GM23338 (cell line): ENCODE results near the gene CRYBG1. TPM values are rescaled to one million over a fixed set of nuclear protein-coding genes. Genes with fewer than 3 reads are reported as not detected.

Experiments used
- ATAC-seq: fragments of 200-7000 bp; cut with Tn5 transposase; 3 replicates; pipeline ENCODE4 v1.9.1; 2020
- DNase-seq: peaks from one replicate; pipeline ENCODE4 v3.0.0-alpha.2; 2015; ENCODE audit warnings: low spot score
- H2AFZ ChIP-seq: fragments of 200-600 bp; sonication (generic); 2 replicates; pipeline ENCODE4 v1.8.0; 2016; ENCODE audit warnings: antibody characterized with exemption, mild to moderate bottlenecking, moderate library complexity
- H3F3A ChIP-seq: fragments of 200-600 bp; sonication (generic); replicated peaks from 2 replicates; pipeline ENCODE4 v1.8.0; 2017; ENCODE audit warnings: antibody characterized with exemption, mixed run types, low read depth
- H3K27ac ChIP-seq: fragments of 200-600 bp; sonication (generic); 2 replicates; pipeline ENCODE4 v1.6.1; 2016; ENCODE audit warnings: low read depth
- H3K27me3 ChIP-seq: fragments of 200-600 bp; sonication (generic); 2 replicates; pipeline ENCODE4 v1.8.0; 2016; ENCODE audit warnings: mild to moderate bottlenecking, mixed run types, moderate library complexity; ENCODE audit not compliant: insufficient read depth
- H3K36me3 ChIP-seq: fragments of 200-600 bp; sonication (generic); 2 replicates; pipeline ENCODE4 v1.8.0; 2016; ENCODE audit warnings: mild to moderate bottlenecking; ENCODE audit not compliant: insufficient read depth
- H3K4me1 ChIP-seq: fragments of 200-600 bp; sonication (generic); 2 replicates; pipeline ENCODE4 v1.8.0; 2016; ENCODE audit warnings: mild to moderate bottlenecking, moderate library complexity; ENCODE audit not compliant: insufficient read depth
- H3K4me2 ChIP-seq: fragments of 200-600 bp; sonication (generic); 2 replicates; pipeline ENCODE4 v1.7.1; 2017; ENCODE audit warnings: mixed run types
- H3K4me3 ChIP-seq: fragments of 200-600 bp; sonication (generic); 2 replicates; pipeline ENCODE4 v1.6.1; 2016; ENCODE audit warnings: mixed run types
- H3K79me2 ChIP-seq: fragments of 200-600 bp; sonication (generic); replicated peaks from 2 replicates; pipeline ENCODE4 v1.8.0; 2017; ENCODE audit warnings: mild to moderate bottlenecking; ENCODE audit not compliant: insufficient read depth
- H3K9me2 ChIP-seq: fragments of 200-600 bp; sonication (generic); 2 replicates; pipeline ENCODE4 v1.8.0; 2017; ENCODE audit not compliant: insufficient read depth
- H4K20me1 ChIP-seq: fragments of 200-600 bp; sonication (generic); replicated peaks from 2 replicates; pipeline ENCODE4 v1.8.0; 2017; ENCODE audit warnings: mild to moderate bottlenecking; ENCODE audit not compliant: insufficient read depth
- H3K27ac Mint-ChIP-seq: 2 replicates; pipeline ENCODE4 v1.8.0; 2020; ENCODE audit warnings: inconsistent platforms, mild to moderate bottlenecking, moderate library complexity, mixed read lengths
- H3K27me3 Mint-ChIP-seq: 3 replicates; pipeline ENCODE4 v1.8.0; 2022; ENCODE audit warnings: low read depth, mild to moderate bottlenecking, moderate library complexity, mixed read lengths, inconsistent platforms; ENCODE audit not compliant: insufficient read depth, poor library complexity
- H3K36me3 Mint-ChIP-seq: 3 replicates; pipeline ENCODE4 v1.8.0; 2021; ENCODE audit warnings: low read depth, mild to moderate bottlenecking, inconsistent platforms, moderate library complexity, mixed read lengths
- H3K4me1 Mint-ChIP-seq: 3 replicates; pipeline ENCODE4 v1.8.0; 2020; ENCODE audit warnings: mild to moderate bottlenecking, inconsistent platforms, mixed read lengths
- H3K4me3 Mint-ChIP-seq: 3 replicates; pipeline ENCODE4 v1.8.0; 2021; ENCODE audit warnings: moderate library complexity, mild to moderate bottlenecking, inconsistent platforms, mixed read lengths
- H3K9me3 Mint-ChIP-seq: 3 replicates; pipeline ENCODE4 v1.8.0; 2020; ENCODE audit warnings: moderate library complexity, mild to moderate bottlenecking, inconsistent platforms, mixed read lengths
- CREB1 ChIP-seq: fragments of 250-450 bp; sonication (Bioruptor Pico); IDR thresholded peaks from 2 replicates; pipeline ENCODE4 v1.5.0; 2020; ENCODE audit warnings: low read depth, mild to moderate bottlenecking, moderate library complexity
- CTCF ChIP-seq, 2 experiments: fragments of 200-600 bp in 1 of 2; sonication (generic) in 1 of 2; conservative IDR thresholded peaks; 2 replicates each; pipeline versions ENCODE4 v1.5.1 to v1.6.1; 2016 to 2017; ENCODE audit warnings: antibody characterized with exemption in 2 of 2, low read depth in 2 of 2, mild to moderate bottlenecking in 2 of 2, moderate library complexity in 1 of 2
- ZNF114 ChIP-seq: fragments of 250-450 bp; sonication (Bioruptor Pico); IDR thresholded peaks from 2 replicates; pipeline ENCODE4 v1.5.0; 2020; ENCODE audit warnings: mild to moderate bottlenecking, moderate library complexity
- polyA plus RNA-seq: library from polyadenylated mRNA; unstranded; fragments of >200 nt; fragmentation: Nextera tagmentation; extraction: Ambion mirVana; gene quantifications from 2 replicates; pipeline ENCODE4 v1.2.1, GENCODE V29; 2016
- total RNA-seq: library from RNA; depleted of rRNA; stranded (reverse); fragments of >200 nt; shearing (Covaris generic); gene quantifications from 2 replicates; pipeline ENCODE4 v1.2.3, GENCODE V29; 2014
- TF ChIP-seq, protein P1 (sequence below): fragments of 250-450 bp; sonication (Bioruptor Pico); IDR thresholded peaks from 2 replicates; pipeline ENCODE4 v1.5.0; 2020; ENCODE audit warnings: mild to moderate bottlenecking, moderate library complexity

Gene CRYBG1
- total and polyA plus RNA-seq, 2 experiments from 2014 or later, result 3.7 to 17.2 TPM

GRCh38 chr6:106555767-106556166 lies 195.2 kb downstream of the CRYBG1 start (continued):
- TF ChIP-seq, protein P1, sequence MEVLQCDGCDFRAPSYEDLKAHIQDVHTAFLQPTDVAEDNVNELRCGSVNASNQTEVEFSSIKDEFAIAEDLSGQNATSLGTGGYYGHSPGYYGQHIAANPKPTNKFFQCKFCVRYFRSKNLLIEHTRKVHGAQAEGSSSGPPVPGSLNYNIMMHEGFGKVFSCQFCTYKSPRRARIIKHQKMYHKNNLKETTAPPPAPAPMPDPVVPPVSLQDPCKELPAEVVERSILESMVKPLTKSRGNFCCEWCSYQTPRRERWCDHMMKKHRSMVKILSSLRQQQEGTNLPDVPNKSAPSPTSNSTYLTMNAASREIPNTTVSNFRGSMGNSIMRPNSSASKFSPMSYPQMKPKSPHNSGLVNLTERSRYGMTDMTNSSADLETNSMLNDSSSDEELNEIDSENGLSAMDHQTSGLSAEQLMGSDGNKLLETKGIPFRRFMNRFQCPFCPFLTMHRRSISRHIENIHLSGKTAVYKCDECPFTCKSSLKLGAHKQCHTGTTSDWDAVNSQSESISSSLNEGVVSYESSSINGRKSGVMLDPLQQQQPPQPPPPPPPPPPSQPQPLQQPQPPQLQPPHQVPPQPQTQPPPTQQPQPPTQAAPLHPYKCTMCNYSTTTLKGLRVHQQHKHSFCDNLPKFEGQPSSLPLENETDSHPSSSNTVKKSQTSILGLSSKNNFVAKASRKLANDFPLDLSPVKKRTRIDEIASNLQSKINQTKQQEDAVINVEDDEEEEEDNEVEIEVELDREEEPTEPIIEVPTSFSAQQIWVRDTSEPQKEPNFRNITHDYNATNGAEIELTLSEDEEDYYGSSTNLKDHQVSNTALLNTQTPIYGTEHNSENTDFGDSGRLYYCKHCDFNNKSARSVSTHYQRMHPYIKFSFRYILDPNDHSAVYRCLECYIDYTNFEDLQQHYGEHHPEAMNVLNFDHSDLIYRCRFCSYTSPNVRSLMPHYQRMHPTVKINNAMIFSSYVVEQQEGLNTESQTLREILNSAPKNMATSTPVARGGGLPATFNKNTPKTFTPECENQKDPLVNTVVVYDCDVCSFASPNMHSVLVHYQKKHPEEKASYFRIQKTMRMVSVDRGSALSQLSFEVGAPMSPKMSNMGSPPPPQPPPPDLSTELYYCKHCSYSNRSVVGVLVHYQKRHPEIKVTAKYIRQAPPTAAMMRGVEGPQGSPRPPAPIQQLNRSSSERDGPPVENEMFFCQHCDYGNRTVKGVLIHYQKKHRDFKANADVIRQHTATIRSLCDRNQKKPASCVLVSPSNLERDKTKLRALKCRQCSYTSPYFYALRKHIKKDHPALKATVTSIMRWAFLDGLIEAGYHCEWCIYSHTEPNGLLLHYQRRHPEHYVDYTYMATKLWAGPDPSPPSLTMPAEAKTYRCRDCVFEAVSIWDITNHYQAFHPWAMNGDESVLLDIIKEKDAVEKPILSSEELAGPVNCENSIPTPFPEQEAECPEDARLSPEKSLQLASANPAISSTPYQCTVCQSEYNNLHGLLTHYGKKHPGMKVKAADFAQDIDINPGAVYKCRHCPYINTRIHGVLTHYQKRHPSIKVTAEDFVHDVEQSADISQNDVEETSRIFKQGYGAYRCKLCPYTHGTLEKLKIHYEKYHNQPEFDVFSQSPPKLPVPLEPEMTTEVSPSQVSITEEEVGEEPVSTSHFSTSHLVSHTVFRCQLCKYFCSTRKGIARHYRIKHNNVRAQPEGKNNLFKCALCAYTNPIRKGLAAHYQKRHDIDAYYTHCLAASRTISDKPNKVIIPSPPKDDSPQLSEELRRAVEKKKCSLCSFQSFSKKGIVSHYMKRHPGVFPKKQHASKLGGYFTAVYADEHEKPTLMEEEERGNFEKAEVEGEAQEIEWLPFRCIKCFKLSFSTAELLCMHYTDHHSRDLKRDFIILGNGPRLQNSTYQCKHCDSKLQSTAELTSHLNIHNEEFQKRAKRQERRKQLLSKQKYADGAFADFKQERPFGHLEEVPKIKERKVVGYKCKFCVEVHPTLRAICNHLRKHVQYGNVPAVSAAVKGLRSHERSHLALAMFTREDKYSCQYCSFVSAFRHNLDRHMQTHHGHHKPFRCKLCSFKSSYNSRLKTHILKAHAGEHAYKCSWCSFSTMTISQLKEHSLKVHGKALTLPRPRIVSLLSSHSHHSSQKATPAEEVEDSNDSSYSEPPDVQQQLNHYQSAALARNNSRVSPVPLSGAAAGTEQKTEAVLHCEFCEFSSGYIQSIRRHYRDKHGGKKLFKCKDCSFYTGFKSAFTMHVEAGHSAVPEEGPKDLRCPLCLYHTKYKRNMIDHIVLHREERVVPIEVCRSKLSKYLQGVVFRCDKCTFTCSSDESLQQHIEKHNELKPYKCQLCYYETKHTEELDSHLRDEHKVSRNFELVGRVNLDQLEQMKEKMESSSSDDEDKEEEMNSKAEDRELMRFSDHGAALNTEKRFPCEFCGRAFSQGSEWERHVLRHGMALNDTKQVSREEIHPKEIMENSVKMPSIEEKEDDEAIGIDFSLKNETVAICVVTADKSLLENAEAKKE (CRISPR knock-in tag), result no peak
- no peak for TF ChIP-seq ZNF114

GRCh38 chr6:106556368-106556960 lies 195.9 kb downstream of the CRYBG1 start:
- TF ChIP-seq CTCF (conservative IDR thresholded peaks at IDR 0.05; ENCODE audit: low read depth in 2 of 2) (peak in 1 of 2 experiments; percentile 40; a peak in 2 of 4 replicates), CREB1 (CRISPR knock-in tag) (no peak)
- no peak overlapping the region for H3K4me3 ChIP-seq
- H3F3A ChIP-seq, result no peaks in the 10 kb centered on the region
- no peak overlapping the region for H3K4me2 ChIP-seq
- H4K20me1 ChIP-seq, result no peaks in the 10 kb centered on the region
- no peaks in the 10 kb centered on the region for H3K27me3 ChIP-seq
- Mint-ChIP-seq H3K27ac (no peak overlapping the region), H3K9me3 (no peaks in the 10 kb centered on the region), H3K27me3 (no peaks in the 10 kb centered on the region), H3K4me3 (no peak overlapping the region), H3K36me3 (peaks cover 8% of the 10 kb centered on the region; the same call in 2 of the 3 replicates), H3K4me1 (peaks cover 6% of the 10 kb centered on the region; the same call in 2 of the 3 replicates)
- no peak overlapping the region for H2AFZ ChIP-seq
- H3K79me2 ChIP-seq, result no peaks in the 10 kb centered on the region
- DNase-seq (no peak), ATAC-seq (no peak)
- no peaks in the 10 kb centered on the region for H3K4me1 ChIP-seq
- no peak overlapping the region for H3K27ac ChIP-seq
- no peaks in the 10 kb centered on the region for H3K9me2 ChIP-seq
- no peaks in the 10 kb centered on the region for H3K36me3 ChIP-seq
